Stomach smooth muscle (tissue), 2 donors: ENCODE data around the gene PIP4K2C.
"Not testable (repeated sequence)": the region's sequence is repeated elsewhere in the genome, so short reads cannot be mapped to it uniquely, and the experiment has no call there.

ENCODE experiments used
- H3K27ac ChIP-seq: one replicate; pipeline ENCODE4 v1.7.0; 2013; ENCODE audit warnings: mild to moderate bottlenecking, low read length, inconsistent platforms
- H3K27me3 ChIP-seq, 2 donors: one replicate each; pipeline ENCODE4 v1.7.0; 2013; ENCODE audit warnings: low read length in 2 of 2; ENCODE audit not compliant: insufficient read depth in 2 of 2, control insufficient read depth in 1 of 2
- H3K36me3 ChIP-seq, 2 donors: one replicate each; pipeline ENCODE4 v1.7.0; 2013; ENCODE audit warnings: low read length in 2 of 2; ENCODE audit not compliant: control insufficient read depth in 2 of 2, insufficient read depth in 2 of 2
- H3K4me1 ChIP-seq: one replicate; pipeline ENCODE4 v1.7.0; 2013; ENCODE audit warnings: low read length; ENCODE audit not compliant: control insufficient read depth, insufficient read depth
- H3K4me3 ChIP-seq, 2 donors: one replicate each; pipeline ENCODE4 v1.7.0; 2013; ENCODE audit warnings: low read length in 2 of 2
- H3K9ac ChIP-seq, 2 donors: one replicate each; pipeline ENCODE4 v1.7.0; 2013; ENCODE audit warnings: low read length in 2 of 2, mild to moderate bottlenecking in 1 of 2
- H3K9me3 ChIP-seq, 2 donors: one replicate each; pipeline ENCODE4 v1.7.0; 2013; ENCODE audit warnings: low read length in 2 of 2; ENCODE audit not compliant: control insufficient read depth in 2 of 2
- donor health status: healthy.
- donor health status: Pancreatic carcinoma.

The PIP4K2C gene

GRCh38 chr12:57645990-57646658, 55.1 kb downstream of the PIP4K2C start:
- H3K27me3 ChIP-seq, H3K4me1 ChIP-seq, H3K27ac ChIP-seq, H3K9ac ChIP-seq, H3K36me3 ChIP-seq, H3K9me3 ChIP-seq, H3K4me3 ChIP-seq: not testable (repeated sequence)

GRCh38 chr12:57646659-57647049, 55.7 kb downstream of the PIP4K2C start:
- H3K9ac ChIP-seq, H3K9me3 ChIP-seq, H3K27ac ChIP-seq, H3K27me3 ChIP-seq, H3K36me3 ChIP-seq, H3K4me3 ChIP-seq, H3K4me1 ChIP-seq: not testable (repeated sequence)
